Peyer's patch (tissue), 4 donors: ENCODE results near the gene OLFM1.

Experiments used
- POLR2A ChIP-seq, 2 donors: fragments of 450-650 bp; IDR thresholded peaks; one replicate each; pipeline ENCODE4 v1.5.1; 2017; ENCODE audit warnings: antibody characterized with exemption in 2 of 2, mild to moderate bottlenecking in 2 of 2, moderate library complexity in 2 of 2
- TF ChIP-seq, protein P1 (sequence below), 6 experiments: fragments of 450-650 bp in 4 of 6; fragments of 200-600 bp in 2 of 6; sonication (generic) in 1 of 6; IDR thresholded peaks; one replicate each; pipeline ENCODE4 v1.5.1; 2017 to 2019; ENCODE audit warnings: antibody characterized with exemption in 6 of 6, mild to moderate bottlenecking in 3 of 6, moderate library complexity in 1 of 6

DNA sequence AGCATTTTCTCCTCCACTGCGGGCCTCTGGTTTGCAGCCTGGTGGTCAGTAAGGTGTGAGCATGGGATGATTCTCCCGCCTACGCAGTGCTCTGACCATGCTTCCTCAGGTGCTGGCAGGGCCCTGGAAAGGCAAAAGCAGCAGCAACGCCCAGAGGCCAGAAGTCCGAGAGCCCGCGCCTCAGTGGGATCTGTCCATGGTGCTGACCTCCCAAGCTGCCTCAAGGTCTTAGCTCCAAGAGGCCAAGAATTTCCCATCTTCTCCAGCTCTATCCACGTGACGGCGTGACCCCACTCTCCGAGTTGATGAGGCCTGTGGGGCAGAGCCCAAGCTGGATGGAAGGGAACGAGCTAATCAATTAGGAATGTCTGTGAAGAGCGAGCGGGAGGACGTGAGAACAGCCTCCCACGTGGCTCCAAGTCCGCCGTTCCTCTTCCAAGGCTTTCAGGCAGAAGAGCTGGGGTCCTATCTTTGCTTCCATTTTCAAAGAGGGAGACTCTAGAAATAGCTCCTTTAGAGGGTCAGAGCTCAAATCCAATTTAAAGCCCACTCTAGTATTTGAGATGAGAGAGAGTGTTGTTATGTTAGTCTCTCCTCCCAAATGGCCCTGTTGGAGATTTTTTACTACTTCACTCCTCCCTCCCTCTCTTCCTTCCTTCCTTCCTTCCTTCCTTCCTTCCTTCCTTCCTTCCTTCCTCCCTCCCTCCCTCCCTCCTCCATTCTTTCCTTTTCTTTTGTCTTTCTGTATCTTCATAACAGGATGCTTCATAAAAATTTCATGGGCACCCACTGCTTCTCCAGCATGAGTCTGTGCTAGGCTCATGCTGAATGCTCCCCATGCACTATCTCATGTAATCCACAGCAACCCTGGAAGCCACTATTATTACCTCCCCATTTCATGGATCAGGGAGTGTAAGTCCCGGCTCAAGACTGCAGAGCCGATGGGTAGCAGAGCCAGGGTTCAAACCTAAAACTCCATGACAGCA is 69.3 kb downstream of the OLFM1 start:
- TF ChIP-seq, protein P1, sequence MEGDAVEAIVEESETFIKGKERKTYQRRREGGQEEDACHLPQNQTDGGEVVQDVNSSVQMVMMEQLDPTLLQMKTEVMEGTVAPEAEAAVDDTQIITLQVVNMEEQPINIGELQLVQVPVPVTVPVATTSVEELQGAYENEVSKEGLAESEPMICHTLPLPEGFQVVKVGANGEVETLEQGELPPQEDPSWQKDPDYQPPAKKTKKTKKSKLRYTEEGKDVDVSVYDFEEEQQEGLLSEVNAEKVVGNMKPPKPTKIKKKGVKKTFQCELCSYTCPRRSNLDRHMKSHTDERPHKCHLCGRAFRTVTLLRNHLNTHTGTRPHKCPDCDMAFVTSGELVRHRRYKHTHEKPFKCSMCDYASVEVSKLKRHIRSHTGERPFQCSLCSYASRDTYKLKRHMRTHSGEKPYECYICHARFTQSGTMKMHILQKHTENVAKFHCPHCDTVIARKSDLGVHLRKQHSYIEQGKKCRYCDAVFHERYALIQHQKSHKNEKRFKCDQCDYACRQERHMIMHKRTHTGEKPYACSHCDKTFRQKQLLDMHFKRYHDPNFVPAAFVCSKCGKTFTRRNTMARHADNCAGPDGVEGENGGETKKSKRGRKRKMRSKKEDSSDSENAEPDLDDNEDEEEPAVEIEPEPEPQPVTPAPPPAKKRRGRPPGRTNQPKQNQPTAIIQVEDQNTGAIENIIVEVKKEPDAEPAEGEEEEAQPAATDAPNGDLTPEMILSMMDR (IDR thresholded peaks at IDR 0.05), result no peak
- no peak for TF ChIP-seq POLR2A (IDR thresholded peaks at IDR 0.05)
